Retinal pigment epithelial cell (primary cell): Measurements from ENCODE around the gene LNX2.

Experiments
- DNase-seq: peaks from one replicate; pipeline ENCODE4 v3.0.0-alpha.2; 2010; ENCODE audit warnings: low read depth
- H3K4me3 ChIP-seq: 2 replicates; pipeline ENCODE4 v1.5.1; 2011; ENCODE audit warnings: mild to moderate bottlenecking, low read length, control low read depth, moderate library complexity
- TF ChIP-seq, protein P1 (sequence below): conservative IDR thresholded peaks from 2 replicates; pipeline ENCODE4 v1.5.1; 2011; ENCODE audit warnings: low read depth, low read length, control low read depth, inconsistent platforms

LNX2 gene

DNA sequence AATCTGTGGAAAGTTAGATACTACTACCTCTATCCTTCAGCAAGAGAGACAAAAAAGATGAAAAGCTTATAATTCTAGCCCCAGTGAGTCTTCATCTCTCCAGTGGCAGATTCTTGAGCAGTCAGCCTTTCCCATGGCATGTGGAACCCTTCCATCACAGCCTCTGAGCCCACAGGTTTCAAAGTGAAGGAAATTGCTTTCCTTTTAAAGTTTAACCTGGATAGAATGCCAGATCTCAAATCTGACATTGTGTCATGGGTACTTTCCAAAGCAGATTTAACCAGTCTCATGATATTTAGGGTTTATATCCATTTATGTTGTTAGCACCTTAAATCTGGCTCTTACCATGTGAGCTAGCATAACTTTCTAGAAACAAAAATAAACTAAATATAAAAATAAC lies 40.7 kb upstream of the LNX2 start:
- DNase-seq, result no peak
- TF ChIP-seq, protein P1, sequence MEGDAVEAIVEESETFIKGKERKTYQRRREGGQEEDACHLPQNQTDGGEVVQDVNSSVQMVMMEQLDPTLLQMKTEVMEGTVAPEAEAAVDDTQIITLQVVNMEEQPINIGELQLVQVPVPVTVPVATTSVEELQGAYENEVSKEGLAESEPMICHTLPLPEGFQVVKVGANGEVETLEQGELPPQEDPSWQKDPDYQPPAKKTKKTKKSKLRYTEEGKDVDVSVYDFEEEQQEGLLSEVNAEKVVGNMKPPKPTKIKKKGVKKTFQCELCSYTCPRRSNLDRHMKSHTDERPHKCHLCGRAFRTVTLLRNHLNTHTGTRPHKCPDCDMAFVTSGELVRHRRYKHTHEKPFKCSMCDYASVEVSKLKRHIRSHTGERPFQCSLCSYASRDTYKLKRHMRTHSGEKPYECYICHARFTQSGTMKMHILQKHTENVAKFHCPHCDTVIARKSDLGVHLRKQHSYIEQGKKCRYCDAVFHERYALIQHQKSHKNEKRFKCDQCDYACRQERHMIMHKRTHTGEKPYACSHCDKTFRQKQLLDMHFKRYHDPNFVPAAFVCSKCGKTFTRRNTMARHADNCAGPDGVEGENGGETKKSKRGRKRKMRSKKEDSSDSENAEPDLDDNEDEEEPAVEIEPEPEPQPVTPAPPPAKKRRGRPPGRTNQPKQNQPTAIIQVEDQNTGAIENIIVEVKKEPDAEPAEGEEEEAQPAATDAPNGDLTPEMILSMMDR, result no peak
- no peak overlapping the region for H3K4me3 ChIP-seq

- H3K4me3 ChIP-seq, result no peak overlapping the region
- TF ChIP-seq, protein P1, result no peak
- no peak for DNase-seq
Observed at GRCh38 chr13:27660511-27660910, 40.2 kb upstream of the LNX2 start.

DNA sequence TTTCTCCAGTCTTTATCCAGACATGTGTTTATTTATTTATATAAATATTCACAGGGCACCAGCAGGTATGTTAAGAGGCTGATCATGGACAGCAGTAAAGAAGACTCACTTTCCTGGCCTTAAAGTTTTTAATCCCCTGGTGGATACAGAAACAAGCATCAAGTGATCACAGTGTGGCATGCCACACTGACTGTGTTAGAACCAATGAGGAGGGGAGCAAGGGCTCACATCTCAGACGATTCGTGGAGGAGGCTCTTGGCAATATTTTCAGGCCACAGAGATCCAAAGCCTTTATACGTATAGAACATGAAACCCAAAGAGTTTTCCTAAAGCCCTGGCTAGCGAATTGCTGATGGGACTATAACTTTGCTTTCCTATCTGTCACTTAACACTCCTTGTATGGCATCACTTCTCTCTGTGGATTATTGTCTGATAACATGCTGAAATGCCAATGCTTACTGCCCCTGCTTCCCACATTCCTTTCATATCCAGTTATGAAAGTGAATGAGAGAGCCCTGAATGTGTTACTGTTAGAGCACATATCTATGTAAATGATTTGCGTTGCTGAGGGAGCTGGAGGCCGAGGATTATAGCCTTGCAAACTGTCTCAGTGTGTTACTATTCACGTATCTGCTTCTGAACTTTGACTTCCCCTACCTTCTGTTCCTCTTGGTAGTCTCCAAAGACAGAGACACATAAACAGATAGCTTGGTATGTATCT lies 39.0 kb upstream of the LNX2 start:
- DNase-seq, result no peak
- no peak overlapping the region for H3K4me3 ChIP-seq
- TF ChIP-seq, protein P1, result no peak

DNA sequence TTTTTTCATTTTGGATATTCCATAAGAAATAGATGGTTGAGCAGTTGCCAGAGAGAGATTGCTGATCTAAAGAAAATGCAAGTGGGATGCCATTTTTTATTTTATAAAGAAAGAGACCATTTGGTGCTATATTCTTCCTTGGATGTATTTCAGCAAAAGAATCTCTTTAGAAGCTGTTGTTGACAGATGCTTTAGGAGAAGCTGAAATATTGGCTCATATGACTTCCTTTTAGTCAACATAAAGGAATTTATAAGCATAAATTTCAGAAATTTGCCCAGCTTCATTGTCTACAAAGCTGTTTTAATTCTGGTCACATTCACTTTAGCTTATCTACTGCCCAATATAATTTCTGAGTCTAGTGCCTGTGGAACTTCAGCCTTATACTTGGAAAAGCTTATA lies 38.2 kb upstream of the LNX2 start:
- no peak for DNase-seq
- H3K4me3 ChIP-seq, result no peak overlapping the region
- TF ChIP-seq, protein P1, result no peak

DNA sequence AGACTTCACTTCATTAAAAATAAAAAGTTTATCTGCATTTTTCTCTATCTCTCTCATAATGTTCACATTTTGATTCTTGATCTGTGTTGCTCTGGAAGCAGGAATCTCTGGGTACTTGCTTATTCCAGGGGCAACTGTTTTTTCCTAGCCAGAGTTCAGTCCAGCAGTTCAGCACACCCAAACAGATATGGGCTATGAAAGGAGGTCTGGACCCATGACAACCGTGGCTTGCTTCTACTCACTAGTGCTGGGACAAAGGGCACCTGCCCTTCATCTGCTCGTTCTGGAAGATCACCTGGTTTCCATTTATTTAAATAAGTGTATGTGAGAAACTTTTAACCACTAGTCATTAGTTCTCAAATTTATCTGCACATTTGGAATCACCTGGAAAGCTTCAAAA lies 37.4 kb upstream of the LNX2 start:
- no peak for DNase-seq
- no peak overlapping the region for H3K4me3 ChIP-seq
- TF ChIP-seq, protein P1, result no peak

DNA sequence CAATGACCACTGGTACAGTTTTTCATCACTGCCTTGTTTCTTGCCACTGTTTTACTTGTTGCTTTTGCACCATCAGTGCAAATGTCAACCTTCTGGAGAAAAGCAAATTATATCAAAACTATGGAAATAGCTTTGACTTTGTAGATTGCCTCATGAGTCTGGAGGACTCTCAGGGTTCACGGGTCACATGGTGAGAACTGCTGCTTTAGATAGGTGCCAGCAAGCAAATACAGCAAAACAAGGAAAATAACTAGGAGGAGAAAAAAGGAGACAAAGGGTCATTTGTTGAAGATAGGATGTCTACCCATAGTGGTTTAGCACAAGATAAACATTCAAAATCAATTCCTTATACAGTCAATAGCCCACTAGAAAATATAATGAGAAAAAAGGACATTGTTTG lies 34.5 kb upstream of the LNX2 start:
- no peak for DNase-seq
- TF ChIP-seq, protein P1, result no peak
- H3K4me3 ChIP-seq, result no peak overlapping the region

GRCh38 chr13:27654059-27654458 lies 33.7 kb upstream of the LNX2 start:
- DNase-seq, result no peak
- no peak overlapping the region for H3K4me3 ChIP-seq
- TF ChIP-seq, protein P1, result no peak
